Dermis microvascular lymphatic vessel endothelial cell (primary cell): ENCODE results near the gene SLC16A9. TPM values are rescaled to one million over a fixed set of nuclear protein-coding genes. Genes with fewer than 3 reads are reported as not detected.
A peak's percentile ranks its signal among the peaks of the same experiment; 100 is the strongest.

Source experiments
- DNase-seq, 2 donors: peaks; one replicate each; pipeline versions ENCODE4 v3.0.0 to v3.0.0-alpha.2; 2010; ENCODE audit warnings: low read depth in 2 of 2
- total RNA-seq: library from RNA; depleted of rRNA; stranded (reverse); fragments of >200 nt; gene quantifications from 2 replicates; pipeline ENCODE4 v1.2.1, GENCODE V29; 2014

The SLC16A9 gene
- total RNA-seq, 1 donor from 2014 or later = 0.26 TPM

DNA sequence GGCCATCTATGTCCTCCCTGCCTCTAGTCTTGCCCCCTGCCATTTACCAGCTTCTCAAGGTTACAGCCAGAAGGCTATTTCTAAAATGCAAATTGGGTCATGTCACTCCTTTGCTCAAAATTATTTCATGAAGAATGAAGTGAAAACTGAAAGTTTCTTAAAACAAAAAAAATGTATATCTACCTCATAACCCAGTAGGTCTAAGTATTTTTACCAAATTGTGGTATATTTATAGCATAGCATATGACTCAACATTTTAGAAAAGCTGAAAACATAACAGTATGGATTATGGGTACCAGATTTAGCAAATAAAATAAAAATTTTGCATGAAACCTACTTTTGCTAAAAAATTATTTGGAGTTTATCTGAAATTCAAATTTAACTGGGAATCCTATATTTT, 78.4 kb downstream of the SLC16A9 start:
- no peak for DNase-seq

- DNase-seq = no peak
Measured at GRCh38 chr10:59628965-59629364, 80.7 kb downstream of the SLC16A9 start.

GRCh38 chr10:59628456-59628855, 81.2 kb downstream of the SLC16A9 start:
- no peak for DNase-seq

DNA sequence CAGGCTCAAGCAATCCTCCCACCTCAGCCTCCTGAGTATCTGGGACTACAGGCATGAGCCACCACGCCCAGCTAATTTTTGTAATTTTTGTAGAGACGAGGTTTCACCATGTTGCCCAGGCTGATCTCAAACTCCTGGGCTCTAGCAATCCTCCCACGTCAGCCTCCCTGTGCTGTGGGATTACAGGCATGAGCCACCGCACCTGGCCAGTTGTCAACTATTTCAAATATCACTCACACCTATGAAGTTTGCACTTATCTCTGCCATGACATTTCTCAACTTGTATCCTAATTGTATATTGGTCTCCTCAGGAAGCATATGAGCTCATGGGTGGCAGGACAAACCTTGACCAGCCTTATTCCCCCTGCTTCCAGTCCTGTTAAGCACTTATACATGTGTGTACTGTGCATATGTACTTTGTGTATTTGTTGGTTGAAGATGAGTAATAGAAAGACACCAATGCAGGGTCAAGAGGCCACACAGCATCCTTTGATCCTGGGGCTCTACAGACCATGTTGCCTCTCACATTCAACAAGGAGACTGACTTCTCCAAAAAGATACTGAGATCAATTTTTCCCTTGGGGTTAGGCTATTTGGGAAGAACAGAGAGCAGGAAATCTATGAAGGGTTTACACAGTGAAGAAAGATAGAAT, 82.2 kb downstream of the SLC16A9 start:
- DNase-seq = no peak

- DNase-seq = no peak
Measured at GRCh38 chr10:59626523-59626869, 83.2 kb downstream of the SLC16A9 start.

GRCh38 chr10:59625721-59626522, 83.7 kb downstream of the SLC16A9 start:
- peak; percentile 40 to 66 for DNase-seq

GRCh38 chr10:59624951-59625350, 84.7 kb downstream of the SLC16A9 start:
- DNase-seq = no peak

DNA sequence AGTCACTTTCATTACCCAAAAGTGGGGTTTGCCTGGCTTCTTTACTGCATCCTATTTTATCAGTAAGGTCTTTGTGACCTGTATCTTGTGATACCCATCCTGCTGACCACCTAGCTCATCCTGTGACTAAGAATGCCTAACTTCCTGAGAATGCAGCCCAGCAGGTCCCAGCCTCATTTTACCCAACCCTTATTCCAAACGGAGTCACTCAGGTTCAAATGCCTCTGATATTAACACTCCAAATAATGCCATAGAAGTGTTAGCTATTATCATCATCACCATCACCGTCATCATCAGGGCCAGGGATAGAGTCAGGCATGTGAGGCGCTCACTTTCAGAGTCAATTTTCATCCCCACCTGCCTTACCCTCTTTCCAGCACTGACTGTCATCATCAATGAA, 85.5 kb downstream of the SLC16A9 start:
- no peak for DNase-seq

DNA sequence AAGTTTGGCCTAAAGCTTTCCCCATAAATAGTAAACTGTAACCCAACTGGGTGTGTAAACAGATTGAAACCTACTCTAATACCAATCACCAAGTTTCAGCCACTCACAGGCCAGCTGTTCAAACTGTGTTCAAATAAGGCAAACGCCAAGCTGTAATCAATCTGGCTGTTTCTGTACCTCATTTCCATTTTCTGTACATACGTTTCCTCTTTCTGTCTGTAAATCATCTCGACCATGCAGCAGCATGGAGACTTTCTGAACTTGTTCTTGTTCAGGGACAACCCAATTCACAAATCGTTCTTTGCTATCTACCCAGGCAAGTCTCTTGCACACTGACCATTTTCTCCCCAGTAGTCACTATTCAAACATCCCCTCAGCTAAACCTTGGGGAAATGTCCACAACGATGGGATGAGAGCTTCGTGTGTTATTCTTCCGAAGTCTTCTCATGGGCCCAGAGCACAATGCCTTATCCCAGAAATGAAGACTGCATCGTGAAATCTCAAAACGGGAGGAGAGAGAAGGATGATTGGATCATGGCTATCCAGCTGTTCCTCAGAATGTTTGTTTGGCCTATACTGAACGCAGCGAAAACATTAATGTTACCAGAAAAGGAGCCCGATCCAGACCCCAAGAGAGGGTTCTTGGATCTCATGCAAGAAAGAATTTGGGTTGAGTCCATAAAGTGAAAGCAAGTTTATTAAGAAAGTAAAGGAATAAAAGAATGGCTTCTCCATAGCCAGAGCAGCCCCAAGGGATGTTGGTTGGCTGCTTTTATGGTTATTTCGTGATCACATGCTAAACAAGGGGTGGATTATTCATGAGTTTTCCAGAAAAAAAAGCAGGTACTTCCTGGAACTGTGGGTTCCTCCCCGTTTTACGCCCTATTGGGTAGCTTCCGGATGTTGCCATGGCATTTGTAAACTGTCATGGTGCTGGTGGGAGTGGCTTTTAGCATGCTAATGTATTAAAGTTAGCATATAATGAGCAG, 86.2 kb downstream of the SLC16A9 start:
- DNase-seq = no peak

DNA sequence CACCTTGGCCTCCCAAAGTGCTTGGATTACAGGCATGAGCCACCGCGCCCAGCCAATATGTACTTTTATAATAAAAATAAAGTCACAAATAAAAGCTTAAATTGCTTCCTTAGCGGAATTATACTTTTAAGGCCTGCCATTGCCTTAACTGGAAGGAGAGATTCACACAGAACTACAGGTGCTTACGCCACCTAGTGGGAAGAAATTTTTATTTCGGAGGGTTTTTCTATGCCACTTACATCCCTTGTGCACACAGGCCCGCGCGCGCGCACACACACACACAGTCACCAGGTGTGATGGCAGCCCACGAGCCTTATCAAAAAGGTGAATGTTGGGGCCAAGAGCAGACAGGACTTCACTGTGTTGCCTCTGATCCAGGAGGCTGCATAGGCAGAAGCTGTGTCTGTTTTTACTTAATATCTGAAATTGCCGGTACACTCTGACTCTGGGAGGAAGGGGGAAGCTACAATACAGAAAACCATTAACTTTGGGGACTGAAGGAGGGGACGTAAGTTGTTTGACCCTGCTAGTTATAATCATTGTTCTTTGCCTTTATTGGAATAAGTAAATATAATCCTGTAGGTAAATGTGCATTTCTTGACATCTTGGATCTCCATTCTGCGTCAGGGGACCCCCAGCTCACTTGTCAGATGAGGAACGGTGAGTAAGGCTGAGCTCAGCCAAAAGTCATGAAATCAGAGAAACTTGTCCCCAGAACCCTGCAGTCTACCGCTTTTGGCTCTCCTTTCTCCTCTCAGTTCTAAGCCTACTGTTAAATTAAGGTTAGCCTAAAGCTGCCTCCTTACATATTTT, 87.1 kb downstream of the SLC16A9 start:
- DNase-seq = peak; percentile 47 to 68

GRCh38 chr10:59621771-59622170, 87.9 kb downstream of the SLC16A9 start:
- DNase-seq = no peak

- DNase-seq = no peak
Measured at GRCh38 chr10:59618666-59619065, 91.0 kb downstream of the SLC16A9 start.

GRCh38 chr10:59617996-59618395, 91.7 kb downstream of the SLC16A9 start:
- no peak for DNase-seq

DNA sequence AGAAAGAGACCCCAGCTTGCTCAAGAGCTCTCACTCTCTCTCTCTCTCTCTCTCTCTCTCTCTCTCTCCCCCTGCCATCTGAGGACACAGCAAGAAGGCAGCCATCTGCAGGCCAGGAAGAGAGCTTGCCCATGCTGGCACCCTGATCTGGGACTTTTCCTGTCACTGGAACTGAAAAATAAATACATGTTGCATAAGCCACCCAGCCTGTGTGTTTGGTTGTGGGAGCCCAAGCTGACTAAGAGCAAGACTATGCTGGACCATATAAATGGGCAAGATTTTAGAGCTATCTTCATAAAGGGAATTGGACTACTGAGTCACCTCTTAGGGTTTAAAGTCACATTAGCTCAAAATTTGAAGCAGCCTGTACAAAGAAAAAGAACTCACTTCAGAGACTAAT, 98.6 kb downstream of the SLC16A9 start:
- DNase-seq = no peak

DNA sequence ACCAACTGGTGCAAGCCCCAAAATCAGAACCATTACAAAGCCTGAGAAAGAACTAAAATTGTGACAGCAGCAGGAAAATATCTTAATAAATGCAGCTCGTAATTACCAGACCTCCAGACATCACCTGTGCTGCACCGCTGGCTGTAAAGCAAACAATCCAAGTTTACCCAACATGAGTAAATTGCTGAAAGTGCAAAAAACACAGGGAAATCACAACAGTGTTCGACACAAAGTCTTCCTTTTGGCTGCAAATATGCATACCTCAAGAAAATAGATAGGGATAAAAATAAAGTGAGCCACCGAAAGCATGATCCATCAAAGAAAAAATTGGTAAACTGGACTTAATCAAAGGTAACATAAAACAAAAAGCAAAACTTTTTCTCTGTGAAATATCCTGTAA, 101.7 kb downstream of the SLC16A9 start:
- no peak for DNase-seq

- DNase-seq = peak in 1 of 2 donors; percentile 7
Measured at GRCh38 chr10:59606551-59606961, 103.1 kb downstream of the SLC16A9 start.

DNA sequence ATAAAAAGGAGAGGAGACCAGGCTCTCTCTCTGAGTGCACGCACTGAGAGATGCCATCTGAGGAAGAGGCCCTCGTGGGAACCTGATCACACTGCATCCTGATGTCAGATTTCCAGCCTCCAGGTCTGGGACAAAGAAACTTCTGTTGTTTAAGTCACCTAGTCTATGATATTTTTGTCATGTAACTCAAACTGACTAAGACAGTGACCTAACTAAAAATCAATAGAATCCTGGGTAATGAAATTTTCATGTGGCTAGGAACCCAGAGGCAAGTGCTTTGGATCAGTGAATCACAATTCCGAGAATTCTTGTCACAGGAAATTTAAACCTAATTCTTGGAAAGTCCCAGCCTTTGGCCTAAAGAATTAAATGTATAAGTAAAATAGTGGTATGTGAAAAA, 107.7 kb downstream of the SLC16A9 start:
- peak in 1 of 2 donors; percentile 20 for DNase-seq
